ENCODE results near the gene GPC1.

Gene GPC1

DNA sequence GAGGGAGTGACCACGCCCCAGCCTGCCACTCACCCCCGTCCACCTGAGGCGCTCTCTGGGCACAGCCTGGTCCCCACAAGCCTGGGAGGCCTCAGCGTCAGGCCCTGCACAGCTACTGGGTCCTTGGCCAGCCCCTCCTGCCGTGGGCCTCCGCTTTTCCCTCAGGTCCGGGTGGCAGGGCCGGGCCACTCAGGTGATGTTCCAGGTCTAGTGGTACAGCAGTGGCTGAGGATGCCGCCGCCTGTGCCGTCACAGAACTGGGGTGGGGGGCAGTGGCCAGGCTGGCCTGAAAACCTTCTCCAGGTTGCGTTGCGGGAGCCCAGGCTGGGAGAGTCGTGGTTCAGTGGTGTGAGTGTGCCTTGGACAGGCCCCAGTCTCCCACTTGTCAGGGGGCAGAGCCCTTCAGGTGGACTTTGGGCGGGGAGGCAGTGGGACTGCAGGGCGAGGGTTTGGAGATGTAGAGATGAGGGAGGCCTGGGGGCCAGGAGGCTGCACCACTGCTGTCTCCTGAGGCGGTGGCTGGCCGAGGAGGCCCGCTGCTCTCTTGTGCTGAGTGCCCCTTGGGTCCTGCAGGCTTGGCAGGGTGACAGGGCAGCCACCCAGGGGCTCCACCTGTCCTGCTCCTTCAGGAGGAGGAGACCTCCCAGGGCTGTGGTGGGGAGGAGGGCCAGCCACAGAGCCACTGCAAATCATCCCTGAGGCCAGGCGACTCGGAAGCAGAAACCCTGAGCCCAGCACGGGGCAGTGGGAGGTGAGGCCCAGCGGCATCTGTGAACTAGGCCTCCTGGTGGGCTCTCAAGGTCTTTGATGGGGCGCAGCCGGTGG, 7.6 kb downstream of the GPC1 start:
- H3K9ac ChIP-seq (ENCODE audit: low read depth in 1 of 2, low read length in 2 of 2): no peak overlapping the region

GRCh38 chr2:240443891-240444301, 8.4 kb downstream of the GPC1 start:
- H3K27ac ChIP-seq (ENCODE audit: low read depth, low read length): no peak overlapping the region

More for the DNA sequence above, 7.6 kb downstream of the GPC1 start:
- H3K27me3 ChIP-seq (ENCODE audit: control insufficient read depth in 1 of 2, insufficient read depth in 2 of 2, low read length in 2 of 2): peaks cover 5 to 9% of the 10 kb centered on the region in 2 donors
- H3K9me3 ChIP-seq (ENCODE audit: control insufficient read depth in 1 of 2, low read length in 2 of 2): no peaks in the 10 kb centered on the region
- no peak overlapping the region for H3K27ac ChIP-seq (ENCODE audit: low read depth, low read length)
- H3K36me3 ChIP-seq (ENCODE audit: control insufficient read depth in 1 of 2, insufficient read depth in 2 of 2, low read length in 2 of 2): no peaks in the 10 kb centered on the region
- no peak overlapping the region for H3K4me3 ChIP-seq (ENCODE audit: low read depth in 1 of 2, low read length in 2 of 2)
- H3K4me1 ChIP-seq (ENCODE audit: control insufficient read depth in 1 of 2, insufficient read depth in 2 of 2, low read length in 2 of 2): peaks cover 0 to 3% of the 10 kb centered on the region in 2 donors

DNA sequence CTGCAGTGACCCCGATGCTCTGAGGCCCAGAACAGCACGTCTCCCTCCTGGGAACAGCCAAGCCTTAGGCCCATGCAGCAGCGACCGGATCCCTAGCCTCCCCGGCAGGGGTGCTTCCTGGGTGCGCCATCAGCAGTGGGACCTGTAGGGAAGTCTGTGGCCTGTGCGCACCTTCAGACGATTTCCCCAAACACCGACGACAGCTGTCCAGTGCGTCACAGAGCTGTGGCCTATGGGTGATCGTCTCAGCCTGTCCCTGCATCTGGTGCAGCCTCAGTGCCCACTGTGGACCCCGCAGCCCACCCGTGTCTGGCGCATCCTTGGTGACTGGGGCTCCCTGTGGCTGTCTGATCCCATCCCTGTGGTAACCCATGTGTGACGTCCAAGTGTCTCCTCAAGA, 9.0 kb downstream of the GPC1 start:
- Histone ChIP-seq H3K27ac (ENCODE audit: low read depth, low read length) (no peak overlapping the region), H3K9ac (ENCODE audit: low read depth in 1 of 2, low read length in 2 of 2) (no peak overlapping the region), H3K27me3 (ENCODE audit: control insufficient read depth in 1 of 2, insufficient read depth in 2 of 2, low read length in 2 of 2) (peaks cover 5 to 8% of the 10 kb centered on the region in 2 donors), H3K4me1 (ENCODE audit: control insufficient read depth in 1 of 2, insufficient read depth in 2 of 2, low read length in 2 of 2) (no peaks in the 10 kb centered on the region), H3K4me3 (ENCODE audit: low read depth in 1 of 2, low read length in 2 of 2) (no peak overlapping the region), H3K36me3 (ENCODE audit: control insufficient read depth in 1 of 2, insufficient read depth in 2 of 2, low read length in 2 of 2) (no peaks in the 10 kb centered on the region), H3K9me3 (ENCODE audit: control insufficient read depth in 1 of 2, low read length in 2 of 2) (no peaks in the 10 kb centered on the region)

More at GRCh38 chr2:240443891-240444301, 8.4 kb downstream of the GPC1 start:
- Histone ChIP-seq H3K4me3 (ENCODE audit: low read depth in 1 of 2, low read length in 2 of 2) (no peak overlapping the region), H3K9me3 (ENCODE audit: control insufficient read depth in 1 of 2, low read length in 2 of 2) (no peaks in the 10 kb centered on the region), H3K36me3 (ENCODE audit: control insufficient read depth in 1 of 2, insufficient read depth in 2 of 2, low read length in 2 of 2) (no peaks in the 10 kb centered on the region), H3K4me1 (ENCODE audit: control insufficient read depth in 1 of 2, insufficient read depth in 2 of 2, low read length in 2 of 2) (no peaks in the 10 kb centered on the region), H3K9ac (ENCODE audit: low read depth in 1 of 2, low read length in 2 of 2) (no peak overlapping the region), H3K27me3 (ENCODE audit: control insufficient read depth in 1 of 2, insufficient read depth in 2 of 2, low read length in 2 of 2) (peaks cover 5 to 8% of the 10 kb centered on the region in 2 donors)

DNA sequence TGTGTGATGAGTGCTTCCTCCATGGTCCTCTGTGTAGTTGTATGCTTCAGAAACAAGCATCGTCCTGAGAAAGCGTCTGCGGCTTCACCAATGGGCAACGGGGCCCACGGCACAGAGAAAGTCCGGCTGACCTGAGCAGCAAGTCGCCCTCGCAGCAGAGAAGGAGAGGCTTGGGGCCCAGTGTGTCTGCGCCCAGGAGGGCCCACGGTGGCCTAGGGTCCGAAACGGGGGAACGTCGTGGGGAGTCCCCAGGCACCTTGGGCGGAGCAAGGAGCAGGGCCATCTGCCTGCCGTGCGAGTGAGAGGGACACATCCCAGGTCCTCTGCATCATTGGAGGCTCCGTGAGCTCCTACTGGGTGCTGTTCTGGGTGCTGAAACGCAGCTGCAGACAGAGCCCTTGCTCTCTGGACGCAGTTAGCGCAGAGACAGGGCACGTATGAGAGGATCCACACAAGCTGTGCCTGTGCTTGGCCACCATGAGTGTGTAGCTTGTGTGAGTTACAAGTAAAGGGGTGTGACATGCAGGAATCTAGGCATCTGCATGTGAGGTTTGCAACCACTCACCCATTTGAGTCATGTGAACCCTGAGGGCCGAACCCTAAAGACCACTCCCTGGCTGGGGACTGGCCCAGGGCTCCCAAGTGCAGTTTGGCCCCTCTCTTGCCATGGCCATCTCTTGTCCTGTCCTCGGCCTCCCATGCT, 10.6 kb downstream of the GPC1 start:
- Histone ChIP-seq H3K4me3 (ENCODE audit: low read depth in 1 of 2, low read length in 2 of 2) (no peak overlapping the region), H3K27ac (ENCODE audit: low read depth, low read length) (no peak overlapping the region), H3K27me3 (ENCODE audit: control insufficient read depth in 1 of 2, insufficient read depth in 2 of 2, low read length in 2 of 2) (peaks cover 7 to 10% of the 10 kb centered on the region in 2 donors), H3K9me3 (ENCODE audit: control insufficient read depth in 1 of 2, low read length in 2 of 2) (no peaks in the 10 kb centered on the region), H3K9ac (ENCODE audit: low read depth in 1 of 2, low read length in 2 of 2) (no peak overlapping the region), H3K4me1 (ENCODE audit: control insufficient read depth in 1 of 2, insufficient read depth in 2 of 2, low read length in 2 of 2) (no peaks in the 10 kb centered on the region), H3K36me3 (ENCODE audit: control insufficient read depth in 1 of 2, insufficient read depth in 2 of 2, low read length in 2 of 2) (no peaks in the 10 kb centered on the region)

DNA sequence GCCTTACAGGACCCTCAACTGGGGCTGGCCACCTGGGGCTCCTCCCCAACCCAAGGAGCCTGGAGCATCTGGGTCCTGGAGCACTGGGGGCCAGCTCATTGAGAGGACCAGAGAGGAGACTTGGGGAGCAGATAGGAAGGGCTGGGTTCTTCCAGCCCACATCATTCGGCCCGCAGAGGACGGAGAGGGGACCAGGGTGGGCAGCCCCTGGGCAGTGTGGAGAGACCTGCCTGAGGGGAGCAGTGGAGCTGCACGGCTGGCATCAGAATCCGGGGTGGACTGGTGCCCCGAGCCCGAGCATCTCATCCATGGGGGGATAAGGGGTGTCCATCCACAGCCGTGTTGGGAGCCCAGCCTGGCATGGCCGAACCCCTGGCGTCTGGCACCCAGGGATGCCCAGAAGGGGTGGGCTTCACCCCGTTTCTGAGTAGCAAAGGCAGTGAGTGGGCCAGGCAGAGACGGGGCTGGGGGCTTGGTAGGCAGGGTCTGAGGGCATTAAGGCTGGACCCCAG, 11.3 kb downstream of the GPC1 start:
- Histone ChIP-seq H3K36me3 (ENCODE audit: control insufficient read depth in 1 of 2, insufficient read depth in 2 of 2, low read length in 2 of 2) (no peaks in the 10 kb centered on the region), H3K4me3 (ENCODE audit: low read depth in 1 of 2, low read length in 2 of 2) (no peak overlapping the region), H3K9me3 (ENCODE audit: control insufficient read depth in 1 of 2, low read length in 2 of 2) (no peaks in the 10 kb centered on the region), H3K9ac (ENCODE audit: low read depth in 1 of 2, low read length in 2 of 2) (no peak overlapping the region), H3K4me1 (ENCODE audit: control insufficient read depth in 1 of 2, insufficient read depth in 2 of 2, low read length in 2 of 2) (no peaks in the 10 kb centered on the region), H3K27me3 (ENCODE audit: control insufficient read depth in 1 of 2, insufficient read depth in 2 of 2, low read length in 2 of 2) (peaks cover 13 to 16% of the 10 kb centered on the region in 2 donors), H3K27ac (ENCODE audit: low read depth, low read length) (no peak overlapping the region)

GRCh38 chr2:240447331-240447730, 11.9 kb downstream of the GPC1 start:
- Histone ChIP-seq H3K9ac (ENCODE audit: low read depth in 1 of 2, low read length in 2 of 2) (no peak overlapping the region), H3K27ac (ENCODE audit: low read depth, low read length) (no peak overlapping the region), H3K27me3 (ENCODE audit: control insufficient read depth in 1 of 2, insufficient read depth in 2 of 2, low read length in 2 of 2) (peaks cover 19 to 22% of the 10 kb centered on the region in 2 donors)

GRCh38 chr2:240447934-240448333, 12.5 kb downstream of the GPC1 start:
- Histone ChIP-seq H3K36me3 (ENCODE audit: control insufficient read depth in 1 of 2, insufficient read depth in 2 of 2, low read length in 2 of 2) (no peaks in the 10 kb centered on the region), H3K27ac (ENCODE audit: low read depth, low read length) (no peak overlapping the region), H3K4me3 (ENCODE audit: low read depth in 1 of 2, low read length in 2 of 2) (no peak overlapping the region), H3K27me3 (ENCODE audit: control insufficient read depth in 1 of 2, insufficient read depth in 2 of 2, low read length in 2 of 2) (peaks cover 19 to 23% of the 10 kb centered on the region in 2 donors), H3K9me3 (ENCODE audit: control insufficient read depth in 1 of 2, low read length in 2 of 2) (no peaks in the 10 kb centered on the region), H3K9ac (ENCODE audit: low read depth in 1 of 2, low read length in 2 of 2) (no peak overlapping the region), H3K4me1 (ENCODE audit: control insufficient read depth in 1 of 2, insufficient read depth in 2 of 2, low read length in 2 of 2) (no peaks in the 10 kb centered on the region)

More at GRCh38 chr2:240447331-240447730, 11.9 kb downstream of the GPC1 start:
- Histone ChIP-seq H3K4me3 (ENCODE audit: low read depth in 1 of 2, low read length in 2 of 2) (no peak overlapping the region), H3K4me1 (ENCODE audit: control insufficient read depth in 1 of 2, insufficient read depth in 2 of 2, low read length in 2 of 2) (no peaks in the 10 kb centered on the region), H3K9me3 (ENCODE audit: control insufficient read depth in 1 of 2, low read length in 2 of 2) (no peaks in the 10 kb centered on the region), H3K36me3 (ENCODE audit: control insufficient read depth in 1 of 2, insufficient read depth in 2 of 2, low read length in 2 of 2) (no peaks in the 10 kb centered on the region)

- peaks cover 19 to 23% of the 10 kb centered on the region in 2 donors for H3K27me3 ChIP-seq (ENCODE audit: control insufficient read depth in 1 of 2, insufficient read depth in 2 of 2, low read length in 2 of 2)
- H3K27ac ChIP-seq (ENCODE audit: low read depth, low read length): no peak overlapping the region
- H3K9me3 ChIP-seq (ENCODE audit: control insufficient read depth in 1 of 2, low read length in 2 of 2): no peaks in the 10 kb centered on the region
- H3K9ac ChIP-seq (ENCODE audit: low read depth in 1 of 2, low read length in 2 of 2): no peak overlapping the region
- no peaks in the 10 kb centered on the region for H3K4me1 ChIP-seq (ENCODE audit: control insufficient read depth in 1 of 2, insufficient read depth in 2 of 2, low read length in 2 of 2)
- H3K4me3 ChIP-seq (ENCODE audit: low read depth in 1 of 2, low read length in 2 of 2): no peak overlapping the region
- no peaks in the 10 kb centered on the region for H3K36me3 ChIP-seq (ENCODE audit: control insufficient read depth in 1 of 2, insufficient read depth in 2 of 2, low read length in 2 of 2)
These were observed 13.2 kb downstream of the GPC1 start for GRCh38 chr2:240448387-240449274.

GRCh38 chr2:240449764-240450531, 14.5 kb downstream of the GPC1 start:
- no peak overlapping the region for H3K27ac ChIP-seq (ENCODE audit: low read depth, low read length)

More at GRCh38 chr2:240449764-240450531, 14.5 kb downstream of the GPC1 start:
- peaks cover 28 to 33% of the 10 kb centered on the region in 2 donors for H3K27me3 ChIP-seq (ENCODE audit: control insufficient read depth in 1 of 2, insufficient read depth in 2 of 2, low read length in 2 of 2)
- no peaks in the 10 kb centered on the region for H3K4me1 ChIP-seq (ENCODE audit: control insufficient read depth in 1 of 2, insufficient read depth in 2 of 2, low read length in 2 of 2)
- H3K4me3 ChIP-seq (ENCODE audit: low read depth in 1 of 2, low read length in 2 of 2): no peak overlapping the region
- H3K9ac ChIP-seq (ENCODE audit: low read depth in 1 of 2, low read length in 2 of 2): no peak overlapping the region
- no peaks in the 10 kb centered on the region for H3K36me3 ChIP-seq (ENCODE audit: control insufficient read depth in 1 of 2, insufficient read depth in 2 of 2, low read length in 2 of 2)
- no peaks in the 10 kb centered on the region for H3K9me3 ChIP-seq (ENCODE audit: control insufficient read depth in 1 of 2, low read length in 2 of 2)
